HEK293 (cell line): ENCODE data around the gene DHX8.
"Not testable (repeated sequence)": the region's sequence is repeated elsewhere in the genome, so short reads cannot be mapped to it uniquely, and the experiment has no call there.

Source experiments
- CTCF ChIA-PET: fragments of 350-600 bp; formaldehyde crosslinking; extraction: SDS; loops from one replicate; lab custom pipeline; 2021; ENCODE audit warnings: antibody characterized with exemption; lab: Yijun Ruan, JAX
- POLR2A ChIA-PET: fragments of 300-600 bp; formaldehyde crosslinking; extraction: SDS; loops from one replicate; lab custom pipeline; 2020; ENCODE audit warnings: antibody characterized with exemption, inconsistent platforms; lab: Yijun Ruan, JAX
- H3K27ac ChIP-seq: fragments of 200-500 bp; sonication (Bioruptor generic); 2 replicates; pipeline ENCODE4 v1.5.1; 2014; ENCODE audit warnings: low read depth, low read length, control low read depth, inconsistent platforms; ENCODE audit errors: extremely low read depth
- H3K36me3 ChIP-seq, 2 experiments: fragments of 200-500 bp in 1 of 2; sonication (Bioruptor generic) in 1 of 2; 1 replicate in 1 of 2; 2 replicates in 1 of 2; pipeline ENCODE4 v1.5.1; 2014 to 2017; ENCODE audit warnings: inconsistent platforms in 2 of 2, low read length in 2 of 2; ENCODE audit not compliant: control insufficient read depth in 2 of 2, insufficient read depth in 1 of 2
- H3K4me1 ChIP-seq: fragments of 200-500 bp; sonication (Bioruptor generic); 2 replicates; pipeline ENCODE4 v1.5.1; 2014; ENCODE audit warnings: mild to moderate bottlenecking, low read length, inconsistent platforms; ENCODE audit not compliant: control insufficient read depth, insufficient read depth
- H3K4me3 ChIP-seq: 2 replicates; pipeline ENCODE4 v1.5.1; 2011; ENCODE audit warnings: low read depth, mild to moderate bottlenecking, control low read depth, low read length, moderate library complexity
- H3K9me3 ChIP-seq: fragments of 200-500 bp; sonication (Bioruptor generic); 2 replicates; pipeline ENCODE4 v1.5.1; 2014; ENCODE audit warnings: low read depth, low read length, inconsistent platforms; ENCODE audit not compliant: control insufficient read depth, insufficient read depth
- BCL6B ChIP-seq: fragments of 450-650 bp; formaldehyde crosslinking; IDR thresholded peaks from 2 replicates; pipeline ENCODE4 v1.5.1; 2017; ENCODE audit warnings: missing biosample characterization, missing genetic modification characterization
- HOXC10 ChIP-seq: sonication (generic); formaldehyde crosslinking; IDR thresholded peaks from 2 replicates; pipeline ENCODE4 v1.8.1; 2023; ENCODE audit warnings: mild to moderate bottlenecking, missing genetic modification reagents
- KLF8 ChIP-seq: fragments of 450-650 bp; formaldehyde crosslinking; IDR thresholded peaks from 2 replicates; pipeline ENCODE4 v1.5.1; 2016; ENCODE audit warnings: missing biosample characterization, missing genetic modification characterization
- OSR2 ChIP-seq: fragments of 450-650 bp; formaldehyde crosslinking; IDR thresholded peaks from 2 replicates; pipeline ENCODE4 v1.5.1; 2016; ENCODE audit warnings: missing biosample characterization, missing genetic modification characterization
- PRDM1 ChIP-seq: fragments of 450-650 bp; formaldehyde crosslinking; IDR thresholded peaks from 2 replicates; pipeline ENCODE4; 2016; ENCODE audit warnings: missing biosample characterization, missing genetic modification characterization
- TCF7L2 ChIP-seq: IDR thresholded peaks from 2 replicates; pipeline ENCODE4 v1.6.1; 2011; ENCODE audit warnings: low read depth, mild to moderate bottlenecking, inconsistent platforms, low read length, moderate library complexity, borderline replicate concordance
- YY2 ChIP-seq: fragments of 450-650 bp; formaldehyde crosslinking; IDR thresholded peaks from 2 replicates; pipeline ENCODE4 v1.5.1; 2016; ENCODE audit warnings: missing biosample characterization, missing genetic modification characterization
- ZBTB1 ChIP-seq: fragments of 450-650 bp; formaldehyde crosslinking; IDR thresholded peaks from 2 replicates; pipeline ENCODE4 v1.5.1; 2016; ENCODE audit warnings: missing biosample characterization, missing genetic modification characterization
- ZBTB49 ChIP-seq: fragments of 450-650 bp; formaldehyde crosslinking; IDR thresholded peaks from 2 replicates; pipeline ENCODE4 v1.5.1; 2016; ENCODE audit warnings: missing biosample characterization, missing genetic modification characterization, low read depth
- ZBTB7A ChIP-seq: fragments of 450-650 bp; formaldehyde crosslinking; IDR thresholded peaks from 2 replicates; pipeline ENCODE4 v1.5.1; 2016; ENCODE audit warnings: low read depth, missing biosample characterization, missing genetic modification characterization
- ZNF138 ChIP-seq: fragments of 450-650 bp; formaldehyde crosslinking; IDR thresholded peaks from 2 replicates; pipeline ENCODE4 v1.5.1; 2016; ENCODE audit warnings: missing biosample characterization, missing genetic modification characterization, borderline replicate concordance
- ZNF146 ChIP-seq: fragments of 450-650 bp; formaldehyde crosslinking; IDR thresholded peaks from 2 replicates; pipeline ENCODE4 v1.5.1; 2016; ENCODE audit warnings: missing biosample characterization, missing genetic modification characterization
- ZNF24 ChIP-seq: fragments of 450-650 bp; formaldehyde crosslinking; IDR thresholded peaks from 2 replicates; pipeline ENCODE4 v1.5.1; 2016; ENCODE audit warnings: missing biosample characterization, missing genetic modification characterization
- ZNF391 ChIP-seq: fragments of 450-650 bp; formaldehyde crosslinking; IDR thresholded peaks from 2 replicates; pipeline ENCODE4 v1.5.1; 2016; ENCODE audit warnings: low read depth, missing biosample characterization, missing genetic modification characterization, borderline replicate concordance
- ZNF404 ChIP-seq: fragments of 450-650 bp; formaldehyde crosslinking; IDR thresholded peaks from 2 replicates; pipeline ENCODE4 v1.5.1; 2017; ENCODE audit warnings: missing biosample characterization, missing genetic modification characterization
- ZNF571 ChIP-seq: fragments of 450-650 bp; formaldehyde crosslinking; IDR thresholded peaks from 2 replicates; pipeline ENCODE4 v1.5.0; 2017; ENCODE audit warnings: missing biosample characterization, missing genetic modification characterization
- ZSCAN23 ChIP-seq: fragments of 450-650 bp; formaldehyde crosslinking; IDR thresholded peaks from 2 replicates; pipeline ENCODE4 v1.5.1; 2016; ENCODE audit warnings: missing biosample characterization, missing genetic modification characterization
- TF ChIP-seq, protein P1 (sequence below): fragments of 450-650 bp; formaldehyde crosslinking; IDR thresholded peaks from 2 replicates; pipeline ENCODE4 v1.5.1; 2016; ENCODE audit warnings: missing biosample characterization, missing genetic modification characterization

The DHX8 gene

DNA sequence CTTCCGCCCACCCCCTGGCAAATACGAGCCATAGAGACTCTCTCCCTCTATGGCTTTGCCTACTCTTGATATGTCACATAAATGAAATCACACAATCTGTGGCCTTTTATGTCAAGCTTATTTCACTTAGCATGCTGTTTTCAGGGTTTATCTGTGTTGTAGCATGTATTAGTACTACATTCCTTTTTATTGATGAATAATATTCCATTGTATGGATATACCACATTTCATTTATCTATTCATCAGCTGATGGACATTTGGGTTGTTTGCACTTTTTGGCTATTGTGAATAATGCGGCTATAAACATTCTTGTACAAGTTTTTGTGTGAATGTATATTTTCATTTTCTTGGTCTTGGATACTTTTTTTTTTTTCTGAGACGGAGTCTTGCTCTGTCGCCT lies 37.0 kb upstream of the DHX8 start:
- ChIA-PET POLR2A (interaction anchor here (0.8 kb wide), 1 partner anchor 79 kb away, joined by 3 read pairs; no protein-coding TSS in a partner anchor), CTCF (interaction anchor here (0.8 kb wide), 1 partner anchor 107 kb away, joined by 3 read pairs; no protein-coding TSS in a partner anchor)
- Histone ChIP-seq H3K27ac (no peak overlapping the region), H3K9me3 (no peaks in the 10 kb centered on the region), H3K36me3 (no peaks in the 10 kb centered on the region), H3K4me1 (peaks cover 9% of the 10 kb centered on the region), H3K4me3 (no peak overlapping the region)
- TF ChIP-seq ZNF146 (tag by site-specific recombination) (peak; percentile 67), ZNF24 (no peak)

DNA sequence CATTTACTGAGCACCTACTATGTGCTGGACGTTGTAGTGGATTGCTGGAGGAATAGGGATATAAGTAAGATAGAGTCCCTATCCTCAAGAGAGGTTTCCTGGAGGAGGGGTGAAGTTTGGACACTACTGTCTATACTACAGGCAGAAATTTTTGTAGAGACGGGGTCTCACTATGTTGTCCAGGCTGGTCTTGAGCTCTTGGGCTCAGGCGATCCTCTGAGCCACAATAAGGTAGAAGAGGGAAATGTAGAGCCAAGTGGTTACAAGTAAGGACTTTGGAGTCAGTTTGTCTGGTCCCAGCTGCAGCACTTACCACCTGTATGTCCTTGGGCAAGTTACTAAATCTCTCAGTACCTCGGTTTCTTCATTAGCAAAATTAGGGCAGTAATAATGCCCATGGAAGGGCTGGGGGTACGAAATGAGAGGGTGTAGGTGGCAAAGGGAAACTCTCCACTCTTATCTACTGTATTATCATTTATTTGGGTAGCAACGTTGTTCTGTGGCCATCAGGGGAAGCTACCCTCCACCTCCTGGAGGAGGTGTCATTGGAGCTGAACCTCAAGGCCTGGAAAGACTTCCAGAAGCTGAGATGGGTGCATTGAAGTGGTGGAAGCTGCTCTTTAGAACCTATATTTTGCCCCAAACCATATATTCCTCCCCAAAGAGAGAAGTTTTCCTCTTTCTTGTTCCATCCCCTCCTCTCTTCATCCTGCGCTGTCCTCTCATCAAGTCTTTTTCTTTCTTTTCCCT lies 34.9 kb upstream of the DHX8 start:
- ChIA-PET POLR2A (no interaction called here), CTCF (interaction anchor here (0.6 to 0.9 kb wide), 2 partner anchors 13 to 55 kb away, joined by 3 read pairs; no protein-coding TSS in a partner anchor)
- no peak overlapping the region for H3K4me3 ChIP-seq
- no peak overlapping the region for H3K27ac ChIP-seq
- no peaks in the 10 kb centered on the region for H3K9me3 ChIP-seq
- peaks cover 9% of the 10 kb centered on the region for H3K4me1 ChIP-seq
- H3K36me3 ChIP-seq, result no peaks in the 10 kb centered on the region
- no peak for TF ChIP-seq ZSCAN23 (tag by site-specific recombination)

GRCh38 chr17:43449470-43450248 lies 34.1 kb upstream of the DHX8 start:
- no peak for TF ChIP-seq ZNF24
- no peak for TF ChIP-seq PRDM1 (tag by site-specific recombination)
- no peak for TF ChIP-seq ZBTB49 (tag by site-specific recombination)
- TF ChIP-seq, protein P1, sequence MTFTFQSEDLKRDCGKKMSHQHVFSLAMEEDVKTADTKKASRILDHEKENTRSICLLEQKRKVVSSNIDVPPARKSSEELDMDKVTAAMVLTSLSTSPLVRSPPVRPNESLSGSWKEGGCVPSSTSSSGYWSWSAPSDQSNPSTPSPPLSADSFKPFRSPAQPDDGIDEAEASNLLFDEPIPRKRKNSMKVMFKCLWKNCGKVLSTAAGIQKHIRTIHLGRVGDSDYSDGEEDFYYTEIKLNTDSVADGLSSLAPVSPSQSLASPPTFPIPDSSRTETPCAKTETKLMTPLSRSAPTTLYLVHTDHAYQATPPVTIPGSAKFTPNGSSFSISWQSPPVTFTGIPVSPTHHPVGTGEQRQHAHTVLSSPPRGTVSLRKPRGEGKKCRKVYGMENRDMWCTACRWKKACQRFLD (tag by site-specific recombination), result no peak
- TF ChIP-seq ZNF571 (tag by site-specific recombination), result no peak
- TF ChIP-seq OSR2 (tag by site-specific recombination), result no peak
- TF ChIP-seq YY2 (tag by site-specific recombination), result no peak
- TF ChIP-seq BCL6B (tag by site-specific recombination), result no peak
- TF ChIP-seq ZNF391 (tag by site-specific recombination), result no peak
- no peak for TF ChIP-seq HOXC10 (CRISPR knock-in tag)
- TF ChIP-seq ZBTB1, result no peak
- TF ChIP-seq TCF7L2, result no peak
- no peak for TF ChIP-seq KLF8
- no peak for TF ChIP-seq ZNF138
- no peak for TF ChIP-seq ZNF404 (tag by site-specific recombination)
- TF ChIP-seq ZBTB7A (tag by site-specific recombination), result no peak
- Histone ChIP-seq H3K9me3 (no peaks in the 10 kb centered on the region), H3K4me3 (no peak overlapping the region), H3K27ac (no peak overlapping the region), H3K4me1 (peaks cover 5% of the 10 kb centered on the region), H3K36me3 (no peaks in the 10 kb centered on the region)
- ChIA-PET POLR2A (no interaction called here), CTCF (interaction anchor here (0.9 kb wide), 1 partner anchor 55 kb away, joined by 3 read pairs; no protein-coding TSS in a partner anchor)

DNA sequence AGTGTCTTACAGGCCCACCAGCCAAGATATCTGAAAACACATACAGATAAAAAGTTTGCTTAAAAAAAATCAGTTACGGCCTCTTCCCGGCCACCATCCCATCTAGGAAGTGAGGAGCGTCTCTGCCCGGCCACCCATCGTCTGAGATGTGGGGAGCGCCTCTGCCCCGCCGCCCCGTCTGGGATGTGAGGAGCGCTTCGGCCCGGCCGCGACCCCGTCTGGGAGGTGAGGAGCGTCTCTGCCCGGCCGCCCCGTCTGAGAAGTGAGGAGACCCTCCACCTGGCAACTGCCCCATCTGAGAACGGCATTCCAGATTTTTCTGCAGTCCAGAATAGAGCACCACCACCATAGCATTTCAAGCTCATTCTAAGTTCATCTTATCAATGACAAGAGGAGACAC lies 33.0 kb upstream of the DHX8 start:
- H3K4me3 ChIP-seq, H3K4me1 ChIP-seq, H3K9me3 ChIP-seq, POLR2A ChIA-PET, H3K36me3 ChIP-seq, H3K27ac ChIP-seq: not testable (repeated sequence)
- CTCF ChIA-PET, result interaction anchor here (0.6 kb wide), 1 partner anchor 222 kb away, joined by 3 read pairs; no protein-coding TSS in a partner anchor

DNA sequence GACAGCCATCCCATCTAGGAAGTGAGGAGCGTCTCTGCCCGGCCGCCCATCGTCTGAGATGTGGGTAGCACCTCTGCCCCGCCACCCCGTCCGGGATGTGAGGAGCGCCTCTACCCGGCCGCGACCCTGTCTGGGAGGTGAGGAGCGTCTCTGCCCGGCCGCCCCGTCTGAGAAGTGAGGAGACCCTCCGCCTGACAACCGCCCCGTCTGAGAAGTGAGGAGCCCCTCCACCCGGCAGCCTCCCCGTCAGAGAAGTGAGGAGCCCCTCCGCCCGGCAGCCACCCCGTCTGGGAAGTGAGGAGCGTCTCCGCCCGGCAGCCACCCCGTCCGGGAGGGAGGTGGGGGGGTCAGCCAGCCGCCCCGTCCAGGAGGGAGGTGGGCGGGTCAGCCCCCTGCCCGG lies 32.0 kb upstream of the DHX8 start:
- H3K4me1 ChIP-seq, H3K4me3 ChIP-seq, CTCF ChIA-PET, H3K36me3 ChIP-seq, H3K9me3 ChIP-seq, POLR2A ChIA-PET, H3K27ac ChIP-seq: not testable (repeated sequence)
